ENCODE measurements around the gene TBC1D22A. TPM values are rescaled to one million over a fixed set of nuclear protein-coding genes. Genes with fewer than 3 reads are reported as not detected.

The TBC1D22A gene
- total RNA-seq, 1 donor from 2014 or later, result 18.9 TPM

DNA sequence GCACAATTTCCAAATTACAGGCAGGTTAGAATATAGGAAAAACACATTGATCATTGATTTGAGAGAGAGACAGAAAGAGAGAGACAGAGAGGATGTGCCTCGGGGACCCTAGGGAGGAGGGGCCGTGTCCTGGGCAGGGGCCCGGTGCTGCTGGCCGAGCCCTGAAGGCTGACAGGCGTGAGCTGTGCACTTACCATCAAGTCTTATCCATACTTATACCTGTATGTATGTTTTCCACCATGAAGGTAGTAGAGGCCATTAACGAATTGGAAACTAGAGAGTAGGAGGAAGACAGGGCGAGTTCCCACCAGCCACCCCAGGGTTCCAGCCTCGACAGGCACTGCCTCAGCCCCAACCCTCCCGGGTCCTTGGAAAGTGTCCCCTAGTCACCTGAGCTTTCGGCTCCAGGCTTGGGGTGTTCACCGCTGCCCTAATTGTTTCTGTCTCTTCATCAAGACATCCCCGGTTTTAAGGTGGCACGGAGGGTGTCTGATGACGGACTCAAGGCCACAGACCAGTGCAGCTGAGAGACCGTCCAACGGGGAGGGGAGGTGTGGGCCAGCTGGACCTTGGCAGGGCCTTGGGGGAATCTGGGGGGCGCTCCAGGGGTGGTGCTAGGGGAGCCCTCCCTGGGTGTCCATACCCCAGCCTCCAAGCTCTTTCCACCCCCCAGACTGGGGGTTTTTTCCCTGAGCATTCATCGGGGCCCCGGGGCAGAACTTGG is 431.3 kb downstream of the TBC1D22A start:
- H3K4me3 Mint-ChIP-seq (ENCODE audit: unreplicated experiment), result no peak overlapping the region
- TF ChIP-seq, protein P1, sequence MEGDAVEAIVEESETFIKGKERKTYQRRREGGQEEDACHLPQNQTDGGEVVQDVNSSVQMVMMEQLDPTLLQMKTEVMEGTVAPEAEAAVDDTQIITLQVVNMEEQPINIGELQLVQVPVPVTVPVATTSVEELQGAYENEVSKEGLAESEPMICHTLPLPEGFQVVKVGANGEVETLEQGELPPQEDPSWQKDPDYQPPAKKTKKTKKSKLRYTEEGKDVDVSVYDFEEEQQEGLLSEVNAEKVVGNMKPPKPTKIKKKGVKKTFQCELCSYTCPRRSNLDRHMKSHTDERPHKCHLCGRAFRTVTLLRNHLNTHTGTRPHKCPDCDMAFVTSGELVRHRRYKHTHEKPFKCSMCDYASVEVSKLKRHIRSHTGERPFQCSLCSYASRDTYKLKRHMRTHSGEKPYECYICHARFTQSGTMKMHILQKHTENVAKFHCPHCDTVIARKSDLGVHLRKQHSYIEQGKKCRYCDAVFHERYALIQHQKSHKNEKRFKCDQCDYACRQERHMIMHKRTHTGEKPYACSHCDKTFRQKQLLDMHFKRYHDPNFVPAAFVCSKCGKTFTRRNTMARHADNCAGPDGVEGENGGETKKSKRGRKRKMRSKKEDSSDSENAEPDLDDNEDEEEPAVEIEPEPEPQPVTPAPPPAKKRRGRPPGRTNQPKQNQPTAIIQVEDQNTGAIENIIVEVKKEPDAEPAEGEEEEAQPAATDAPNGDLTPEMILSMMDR (IDR thresholded peaks at IDR 0.05), result no peak
- H3K27me3 Mint-ChIP-seq (ENCODE audit: low read depth), result peaks cover 3% of the 10 kb centered on the region
- no peak overlapping the region for H3K27ac Mint-ChIP-seq (ENCODE audit: unreplicated experiment)
- no peaks in the 10 kb centered on the region for H3K4me1 Mint-ChIP-seq (ENCODE audit: low read depth)
- H3K9me3 Mint-ChIP-seq (ENCODE audit: low read depth), result no peaks in the 10 kb centered on the region
- no peak for DNase-seq (ENCODE audit: low spot score)
- no peaks in the 10 kb centered on the region for H3K36me3 Mint-ChIP-seq (ENCODE audit: low read depth)

DNA sequence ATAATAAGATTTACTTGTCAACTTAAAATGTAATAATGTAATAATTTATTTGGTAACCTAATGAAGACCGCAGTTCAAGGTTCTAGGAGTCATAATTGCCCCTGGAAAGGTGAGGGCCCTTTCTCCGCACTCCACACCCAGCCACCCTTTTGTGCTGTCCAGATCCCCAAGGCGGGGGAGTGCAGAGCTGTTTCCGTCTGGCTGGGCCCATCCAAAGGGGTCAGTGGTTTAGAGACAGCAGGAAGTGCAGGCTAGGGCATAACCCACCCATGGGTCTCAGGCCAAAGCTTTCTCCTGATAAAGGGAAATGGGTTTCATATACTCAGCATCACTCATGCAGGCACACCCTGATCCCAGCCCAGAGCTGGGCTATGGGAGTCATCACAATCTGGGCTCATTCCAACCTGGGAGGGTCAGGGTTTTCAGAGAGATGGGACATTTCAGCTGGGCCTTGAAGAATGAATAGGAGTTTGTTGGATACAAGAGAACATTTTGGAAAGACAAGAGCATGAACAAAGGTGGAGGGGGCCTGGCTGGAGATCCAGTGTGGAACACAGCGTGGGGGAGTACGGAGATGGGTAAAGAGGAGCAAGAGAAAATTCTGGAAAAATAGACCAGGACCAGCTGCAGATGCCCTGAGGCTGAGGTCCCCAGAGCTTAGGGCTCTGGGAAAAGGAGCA is 432.2 kb downstream of the TBC1D22A start:
- Mint-ChIP-seq H3K27ac (ENCODE audit: unreplicated experiment) (no peak overlapping the region), H3K4me1 (ENCODE audit: low read depth) (no peaks in the 10 kb centered on the region), H3K4me3 (ENCODE audit: unreplicated experiment) (no peak overlapping the region), H3K27me3 (ENCODE audit: low read depth) (peaks cover 3% of the 10 kb centered on the region), H3K9me3 (ENCODE audit: low read depth) (no peaks in the 10 kb centered on the region), H3K36me3 (ENCODE audit: low read depth) (no peaks in the 10 kb centered on the region)
- DNase-seq (ENCODE audit: low spot score), result no peak
- TF ChIP-seq, protein P1 (IDR thresholded peaks at IDR 0.05), result no peak

DNA sequence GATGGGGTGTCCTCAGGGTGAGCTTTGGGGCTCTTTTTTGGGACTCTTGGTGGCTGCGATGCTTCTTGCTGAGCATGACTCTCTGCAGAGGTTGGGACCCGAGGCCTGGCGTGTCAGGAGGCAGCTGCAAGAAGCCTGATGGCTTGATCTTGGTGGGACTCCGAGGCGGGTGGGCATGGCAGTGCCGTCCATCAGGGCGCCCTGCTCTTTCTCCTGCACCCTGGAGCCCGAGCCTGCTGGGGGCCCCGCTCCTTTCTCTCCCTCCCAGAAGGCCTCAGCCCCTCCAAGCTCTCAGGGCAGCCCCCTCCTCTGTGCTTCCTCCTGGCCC is 432.7 kb downstream of the TBC1D22A start:
- TF ChIP-seq, protein P1 (IDR thresholded peaks at IDR 0.05), result no peak
- no peaks in the 10 kb centered on the region for H3K9me3 Mint-ChIP-seq (ENCODE audit: low read depth)
- DNase-seq (ENCODE audit: low spot score), result no peak
- peaks cover 3% of the 10 kb centered on the region for H3K27me3 Mint-ChIP-seq (ENCODE audit: low read depth)
- no peaks in the 10 kb centered on the region for H3K4me1 Mint-ChIP-seq (ENCODE audit: low read depth)
- H3K4me3 Mint-ChIP-seq (ENCODE audit: unreplicated experiment), result no peak overlapping the region
- no peaks in the 10 kb centered on the region for H3K36me3 Mint-ChIP-seq (ENCODE audit: low read depth)
- no peak overlapping the region for H3K27ac Mint-ChIP-seq (ENCODE audit: unreplicated experiment)

DNA sequence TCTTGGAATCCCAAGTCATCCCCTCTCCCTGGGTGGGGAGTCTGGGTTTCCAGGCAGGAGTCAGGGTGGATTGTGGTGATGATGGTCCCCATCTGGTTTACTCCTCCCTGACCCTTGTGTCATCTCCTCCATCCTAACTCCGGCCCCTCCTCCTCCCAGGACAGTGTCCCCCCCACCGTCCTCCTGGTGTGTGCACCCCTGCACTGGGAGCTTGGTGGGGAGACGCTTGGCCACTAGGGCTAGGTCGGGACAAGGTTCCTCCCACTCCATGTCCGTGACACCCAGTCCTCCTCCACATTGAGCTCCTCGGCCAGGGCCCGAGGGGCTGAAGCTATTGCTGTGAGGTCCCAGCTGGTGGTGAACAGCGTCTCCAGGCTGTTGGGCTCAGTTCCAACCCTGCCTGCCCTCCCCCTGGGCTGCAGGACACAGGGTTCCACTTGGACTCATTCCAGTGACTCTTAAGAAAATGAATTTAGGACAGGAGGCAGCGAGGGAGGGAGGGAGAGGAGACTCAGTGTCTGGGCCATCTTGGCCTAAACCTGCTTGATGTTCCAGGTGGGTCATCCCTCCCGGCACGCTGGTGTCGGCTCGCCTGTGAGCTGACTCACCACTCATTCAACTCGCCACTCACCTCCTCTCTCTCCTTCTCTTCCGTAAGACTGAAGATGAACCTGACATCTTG is 433.2 kb downstream of the TBC1D22A start:
- no peaks in the 10 kb centered on the region for H3K4me1 Mint-ChIP-seq (ENCODE audit: low read depth)
- no peaks in the 10 kb centered on the region for H3K9me3 Mint-ChIP-seq (ENCODE audit: low read depth)
- no peak for DNase-seq (ENCODE audit: low spot score)
- no peak overlapping the region for H3K27ac Mint-ChIP-seq (ENCODE audit: unreplicated experiment)
- H3K36me3 Mint-ChIP-seq (ENCODE audit: low read depth), result no peaks in the 10 kb centered on the region
- H3K27me3 Mint-ChIP-seq (ENCODE audit: low read depth), result peaks cover 4% of the 10 kb centered on the region
- no peak overlapping the region for H3K4me3 Mint-ChIP-seq (ENCODE audit: unreplicated experiment)
- TF ChIP-seq, protein P1 (IDR thresholded peaks at IDR 0.05), result no peak

DNA sequence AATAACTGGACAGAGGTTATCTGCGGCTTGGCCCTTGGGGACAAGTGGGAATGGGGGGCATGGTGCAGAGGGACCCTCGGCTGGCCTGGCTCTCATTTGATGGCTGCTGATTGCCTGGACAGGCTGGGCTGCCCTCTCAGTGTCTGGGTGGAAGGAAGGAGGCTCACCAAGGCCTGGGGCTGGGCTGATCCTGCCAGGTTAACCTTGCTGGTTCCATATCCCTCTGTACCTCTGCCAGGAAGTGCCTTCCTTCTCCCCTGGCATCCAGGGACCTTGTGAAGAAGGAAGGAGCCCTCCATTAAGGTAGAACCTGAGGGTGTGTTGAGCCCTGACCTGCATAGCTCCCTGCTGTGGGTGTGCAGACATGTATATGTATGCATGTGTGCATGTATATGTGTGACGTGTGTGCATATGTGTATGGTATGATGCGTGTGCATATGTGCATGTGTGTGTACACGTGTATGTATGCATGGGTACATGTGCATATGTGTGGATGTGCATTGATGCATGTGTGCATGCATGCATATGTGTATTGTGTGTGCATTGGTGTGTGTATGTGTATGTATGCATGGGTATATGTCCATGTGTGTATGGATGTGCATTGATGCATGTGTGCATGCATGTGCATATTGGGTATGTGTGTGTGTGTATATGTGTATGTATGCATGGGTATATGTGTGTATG is 433.9 kb downstream of the TBC1D22A start:
- H3K36me3 Mint-ChIP-seq (ENCODE audit: low read depth), result no peaks in the 10 kb centered on the region
- no peak overlapping the region for H3K4me3 Mint-ChIP-seq (ENCODE audit: unreplicated experiment)
- peaks cover 7% of the 10 kb centered on the region for H3K27me3 Mint-ChIP-seq (ENCODE audit: low read depth)
- TF ChIP-seq, protein P1 (IDR thresholded peaks at IDR 0.05), result no peak
- DNase-seq (ENCODE audit: low spot score), result no peak
- no peaks in the 10 kb centered on the region for H3K9me3 Mint-ChIP-seq (ENCODE audit: low read depth)
- no peaks in the 10 kb centered on the region for H3K4me1 Mint-ChIP-seq (ENCODE audit: low read depth)
- no peak overlapping the region for H3K27ac Mint-ChIP-seq (ENCODE audit: unreplicated experiment)
